Heart right ventricle (tissue), 16 donors: ENCODE data around the gene PTPRU. TPM values are rescaled to one million over a fixed set of nuclear protein-coding genes. Genes with fewer than 3 reads are reported as not detected.
"Not testable (repeated sequence)": the region's sequence is repeated elsewhere in the genome, so short reads cannot be mapped to it uniquely, and the experiment has no call there.

ENCODE experiments used
- ATAC-seq, 8 donors: fragments of 200-7000 bp; cut with Tn5 transposase; one replicate each; pipeline ENCODE4 v1.9.1; 2020; ENCODE audit warnings: mild to moderate bottlenecking in 8 of 8, moderate library complexity in 8 of 8, moderate number of reproducible peaks in 1 of 8
- DNase-seq, 2 donors: peaks; one replicate each; pipeline ENCODE4 v3.0.0-alpha.2; 2020
- H3K27ac ChIP-seq, 10 donors: fragments of 200-600 bp; sonication (generic) in 2 of 10; one replicate each; pipeline versions ENCODE4 v1.5.0 to v1.8.0; 2020 to 2022; ENCODE audit warnings: mild to moderate bottlenecking in 3 of 10
- H3K27me3 ChIP-seq, 7 donors: fragments of 200-600 bp; one replicate each; pipeline ENCODE4 v1.8.0; 2021 to 2022; ENCODE audit warnings: mild to moderate bottlenecking in 2 of 7
- H3K36me3 ChIP-seq, 9 donors: fragments of 200-600 bp; sonication (generic) in 1 of 9; one replicate each; pipeline versions ENCODE4 v1.5.0 to v1.8.0; 2020 to 2022; ENCODE audit warnings: mild to moderate bottlenecking in 2 of 9
- H3K4me1 ChIP-seq, 9 donors: fragments of 200-600 bp; sonication (generic) in 1 of 9; one replicate each; pipeline versions ENCODE4 v1.5.0 to v1.8.0; 2020 to 2022; ENCODE audit warnings: mild to moderate bottlenecking in 4 of 9
- H3K4me3 ChIP-seq, 10 donors: fragments of 200-600 bp; sonication (generic) in 2 of 10; one replicate each; pipeline versions ENCODE4 v1.5.0 to v1.8.0; 2020 to 2022; ENCODE audit warnings: mild to moderate bottlenecking in 7 of 10, moderate library complexity in 2 of 10
- H3K9me3 ChIP-seq, 11 donors: fragments of 200-600 bp in 10 of 11; sonication (generic) in 2 of 11; one replicate each; pipeline versions ENCODE4 v1.5.0 to v1.8.0; 2013 to 2022; ENCODE audit warnings: mild to moderate bottlenecking in 2 of 11, control low read depth in 1 of 11, moderate library complexity in 1 of 11
- WGBS, 2 donors: extraction: QIAGEN DNeasy Blood & Tissue Kit; methylation state at CpG; one replicate each; pipeline ENCODE4 v1.1.7; 2013; ENCODE audit warnings: inconsistent platforms in 1 of 2; 5-methylcytosine and 5-hydroxymethylcytosine counted together
- intact Hi-C, 10 donors: fragments of 100-400 bp; cut with DNase I; formaldehyde crosslinking; loops; one replicate each; pipeline versions ENCODE4 v1.11.1 to v1.14.2; 2022
- polyA plus RNA-seq, 2 donors: library from polyadenylated mRNA; stranded (reverse); fragments of 200-250 nt; gene quantifications; one replicate each; pipeline ENCODE4 v1.2.3, GENCODE V29; 2013
- total RNA-seq, 10 donors: library from RNA; stranded (reverse); fragmentation: NEBNext Ultra II Directional in 3 of 10; extraction: Animal tissue kit (Norgen Biotek cat#: 25700) in 3 of 10; gene quantifications; one replicate each; pipeline versions ENCODE4 v1.2.1 to v1.2.4, GENCODE V29; 2021 to 2023
- TF ChIP-seq, protein P1 (sequence below), 9 donors: fragments of 200-600 bp; sonication (generic) in 2 of 9; IDR thresholded peaks; one replicate each; pipeline versions ENCODE4 v1.5.0 to v1.8.0; 2021 to 2022; ENCODE audit warnings: antibody characterized with exemption in 9 of 9, mild to moderate bottlenecking in 5 of 9, moderate library complexity in 1 of 9
- donor health status: Arrhythmogenic right ventricular cardiomyopathy.
- donor health status: ischemic (EF 13 %, LVEDD 7.1; RV severe dilation, severe dysfunction).
- donor health status: healthy with polysubstance abuse.
- donor health status: DM: no; HTN: yes; CAD: no.
- donor health status: DM: no; HTN: no; CAD: no.
- donor health status: ischemic (EF 25% LVEDD 6.9; RV normal size, moderate dysfunction).
- donor health status: ischemic (EF 25% LVEDD 5.7; RV mildly dilated, moderate dysfunction).
- donor health status: healthy.
- donor health status: DM: yes; HTN: yes; CAD: no.
- donor health status: Ischemic cardiomyopathy.
- donor health status: ischemic (EF 35%, LVEDD 5.7; RV mildly dilated, moderate dysfunction).
- donor health status: nonischemic (EF 11% LVEDD 7.7; RV severe dilation, severe dysfunction).
- donor health status: DM: yes; HTN: yes; CAD: no.
- donor health status: PGD.
- donor health status: ischemic (EF 29% LVEDD 5.4; RV normal size, mild dysfunction).
- donor health status: nonischemic (EF 23%, LVEDD 6.1; RV moderate dilation, normal function).

The PTPRU gene
- total and polyA plus RNA-seq, 12 donors: 8.6 to 29.8 (median 14.5) TPM

GRCh38 chr1:29218223-29218622 is 18.1 kb upstream of the PTPRU start:
- H3K9me3 ChIP-seq: no peaks in the 10 kb centered on the region
- peaks cover 0 to 74% (median 28%) of the 10 kb centered on the region in 9 donors for H3K36me3 ChIP-seq
- 68 to 93% methylated on average over 2 of the region's 2 CpGs for WGBS, 2 donors
- DNase-seq (no peak), ATAC-seq (no peak)
- TF ChIP-seq, protein P1, sequence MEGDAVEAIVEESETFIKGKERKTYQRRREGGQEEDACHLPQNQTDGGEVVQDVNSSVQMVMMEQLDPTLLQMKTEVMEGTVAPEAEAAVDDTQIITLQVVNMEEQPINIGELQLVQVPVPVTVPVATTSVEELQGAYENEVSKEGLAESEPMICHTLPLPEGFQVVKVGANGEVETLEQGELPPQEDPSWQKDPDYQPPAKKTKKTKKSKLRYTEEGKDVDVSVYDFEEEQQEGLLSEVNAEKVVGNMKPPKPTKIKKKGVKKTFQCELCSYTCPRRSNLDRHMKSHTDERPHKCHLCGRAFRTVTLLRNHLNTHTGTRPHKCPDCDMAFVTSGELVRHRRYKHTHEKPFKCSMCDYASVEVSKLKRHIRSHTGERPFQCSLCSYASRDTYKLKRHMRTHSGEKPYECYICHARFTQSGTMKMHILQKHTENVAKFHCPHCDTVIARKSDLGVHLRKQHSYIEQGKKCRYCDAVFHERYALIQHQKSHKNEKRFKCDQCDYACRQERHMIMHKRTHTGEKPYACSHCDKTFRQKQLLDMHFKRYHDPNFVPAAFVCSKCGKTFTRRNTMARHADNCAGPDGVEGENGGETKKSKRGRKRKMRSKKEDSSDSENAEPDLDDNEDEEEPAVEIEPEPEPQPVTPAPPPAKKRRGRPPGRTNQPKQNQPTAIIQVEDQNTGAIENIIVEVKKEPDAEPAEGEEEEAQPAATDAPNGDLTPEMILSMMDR (IDR thresholded peaks at IDR 0.05): no peak
- H3K27me3 ChIP-seq: no peaks in the 10 kb centered on the region
- no peaks in the 10 kb centered on the region for H3K4me1 ChIP-seq
- no peak overlapping the region for H3K4me3 ChIP-seq
- intact Hi-C loops: no loop called here
- no peak overlapping the region for H3K27ac ChIP-seq

GRCh38 chr1:29221296-29221695 is 15.0 kb upstream of the PTPRU start:
- no peak overlapping the region for H3K27ac ChIP-seq
- ATAC-seq (no peak), DNase-seq (no peak)
- no peaks in the 10 kb centered on the region for H3K9me3 ChIP-seq
- TF ChIP-seq, protein P1 (IDR thresholded peaks at IDR 0.05): no peak
- H3K4me1 ChIP-seq: no peaks in the 10 kb centered on the region
- 86 to 90% methylated on average over 3 of the region's 3 CpGs for WGBS, 2 donors
- H3K27me3 ChIP-seq: no peaks in the 10 kb centered on the region
- H3K4me3 ChIP-seq: no peak overlapping the region
- intact Hi-C loops: no loop called here
- H3K36me3 ChIP-seq: peaks cover 0 to 57% (median 1%) of the 10 kb centered on the region in 9 donors

DNA sequence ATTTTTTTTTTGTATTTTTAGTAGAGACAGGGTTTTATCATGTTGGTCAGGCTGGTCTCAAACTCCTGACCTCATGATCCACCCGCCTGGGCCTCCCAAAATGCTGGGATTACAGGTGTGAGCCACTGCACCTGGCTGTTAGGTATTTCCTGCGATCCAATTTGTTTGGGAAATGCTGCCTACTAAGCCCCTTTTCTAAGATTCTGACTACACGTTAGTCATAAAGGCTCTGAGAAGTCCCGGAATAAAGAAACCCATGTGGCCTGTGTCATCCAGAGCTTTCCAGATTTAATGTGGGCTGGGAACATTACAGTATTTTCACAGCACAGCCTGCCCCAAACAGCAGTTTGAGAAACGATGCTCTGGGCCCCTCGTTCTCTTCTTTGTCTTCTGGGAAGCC is 14.1 kb upstream of the PTPRU start:
- WGBS, 2 donors: 88% methylated on average over 6 of the region's 6 CpGs
- H3K4me3 ChIP-seq, DNase-seq, H3K27ac ChIP-seq, H3K4me1 ChIP-seq, H3K9me3 ChIP-seq, intact Hi-C loops, H3K27me3 ChIP-seq, ATAC-seq: not testable (repeated sequence)
- peaks cover 0 to 52% (median 0%) of the 10 kb centered on the region in 9 donors for H3K36me3 ChIP-seq

GRCh38 chr1:29222686-29223085 is 13.6 kb upstream of the PTPRU start:
- TF ChIP-seq, protein P1 (IDR thresholded peaks at IDR 0.05): no peak
- WGBS, 2 donors: 92 to 93% methylated on average over 1 of the region's 1 CpG
- Histone ChIP-seq H3K27ac (no peak overlapping the region), H3K36me3 (peaks cover 0 to 52% (median 0%) of the 10 kb centered on the region in 9 donors), H3K27me3 (no peaks in the 10 kb centered on the region), H3K4me1 (no peaks in the 10 kb centered on the region), H3K4me3 (no peak overlapping the region), H3K9me3 (no peaks in the 10 kb centered on the region)
- intact Hi-C loops: no loop called here
- ATAC-seq (no peak), DNase-seq (no peak)

DNA sequence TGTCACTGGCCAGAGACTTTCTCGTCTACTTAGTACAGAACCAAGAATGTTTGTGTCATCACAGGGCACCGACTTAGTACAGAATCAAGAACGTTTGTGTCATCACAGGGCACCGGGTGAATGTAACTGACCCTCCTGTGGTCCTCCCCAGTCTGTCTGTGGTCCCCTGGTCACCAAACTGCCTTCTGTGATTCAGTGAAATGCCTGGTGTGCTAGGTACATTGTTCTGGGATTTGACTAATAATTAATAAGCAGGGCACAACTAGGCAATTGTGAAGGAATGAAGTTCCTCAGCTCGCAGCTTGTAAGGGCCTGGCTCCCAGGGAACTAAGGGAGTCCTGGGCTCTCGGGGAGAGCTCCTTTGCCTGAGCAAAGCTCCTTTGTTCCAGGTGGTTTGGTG is 12.8 kb upstream of the PTPRU start:
- WGBS, 2 donors: 85 to 93% methylated on average over 6 of the region's 6 CpGs
- no peaks in the 10 kb centered on the region for H3K27me3 ChIP-seq
- no peaks in the 10 kb centered on the region for H3K4me1 ChIP-seq
- H3K27ac ChIP-seq: no peak overlapping the region
- H3K36me3 ChIP-seq: peaks cover 0 to 52% (median 0%) of the 10 kb centered on the region in 9 donors
- intact Hi-C loops: no loop called here
- no peak overlapping the region for H3K4me3 ChIP-seq
- DNase-seq (no peak), ATAC-seq (no peak)
- H3K9me3 ChIP-seq: no peaks in the 10 kb centered on the region
- TF ChIP-seq, protein P1 (IDR thresholded peaks at IDR 0.05): no peak
